H1 (cell line): ENCODE measurements around the gene GUCY2D. TPM values are rescaled to one million over a fixed set of nuclear protein-coding genes. Genes with fewer than 3 reads are reported as not detected.

Experiments used
- CBX5 ChIP-seq: fragments of 300-800, 300-1000 bp; sonication (generic); IDR thresholded peaks from 2 replicates; pipeline ENCODE4 v1.7.1; 2016; ENCODE audit warnings: antibody characterized with exemption, low read length, low read depth
- E2F6 ChIP-seq: IDR thresholded peaks from 2 replicates; pipeline ENCODE4 v1.6.1; 2012; ENCODE audit warnings: inconsistent platforms
- FOSL1 ChIP-seq: IDR thresholded peaks from 2 replicates; pipeline ENCODE4 v1.6.1; 2011; ENCODE audit warnings: mild to moderate bottlenecking, low read depth, low read length, moderate library complexity; ENCODE audit not compliant: insufficient read depth
- GABPA ChIP-seq: IDR thresholded peaks from 2 replicates; pipeline ENCODE4 v1.6.1; 2011; ENCODE audit warnings: mild to moderate bottlenecking, low read length, moderate library complexity, borderline replicate concordance; ENCODE audit not compliant: insufficient read depth
- GTF2F1 ChIP-seq: IDR thresholded peaks from 2 replicates; pipeline ENCODE4 v1.6.1; 2012; ENCODE audit warnings: low read depth, low read length, improper control_type of control experiment, borderline replicate concordance
- PHF8 ChIP-seq: fragments of 200-600 bp; sonication (generic); conservative IDR thresholded peaks from 2 replicates; pipeline ENCODE4 v1.7.1; 2012; ENCODE audit warnings: low read depth, mild to moderate bottlenecking, inconsistent platforms, low read length, moderate library complexity
- RNF2 ChIP-seq: fragments of 200-900, 300-1000 bp; sonication (generic); IDR thresholded peaks from 2 replicates; pipeline ENCODE4 v1.7.1; 2016; ENCODE audit warnings: borderline replicate concordance, low read depth, mild to moderate bottlenecking, antibody characterized with exemption, low read length; ENCODE audit not compliant: poor library complexity, severe bottlenecking; ENCODE audit errors: missing control alignments
- SP4 ChIP-seq: IDR thresholded peaks from 2 replicates; pipeline ENCODE4 v1.6.1; 2012; ENCODE audit warnings: low read length, inconsistent platforms
- polyA plus RNA-seq, 7 experiments: library from polyadenylated mRNA; depleted of rRNA in 3 of 7; stranded (reverse) in 5 of 7; unstranded in 2 of 7; fragments of >200 nt in 5 of 7; fragments of 200-250 nt in 2 of 7; gene quantifications; 1 replicate in 5 of 7; 2 replicates in 1 of 7; 4 replicates in 1 of 7; pipeline versions ENCODE4 v1.2.1 to v1.2.3, GENCODE V29; 2011 to 2013; ENCODE audit warnings: missing spikeins in 2 of 7, mixed read lengths in 2 of 7
- total RNA-seq: library from RNA; stranded (reverse); fragmentation: NEBNext Ultra II Directional; extraction: Animal tissue kit (Norgen Biotek cat#: 25700); gene quantifications from 2 replicates; pipeline ENCODE4 v1.2.1, GENCODE V29; 2021
- TF ChIP-seq, protein P1 (sequence below): fragments of 300-600 bp; sonication (generic); IDR thresholded peaks from 2 replicates; pipeline ENCODE4 v1.7.1; 2012; ENCODE audit warnings: low read length, moderate library complexity, mild to moderate bottlenecking, inconsistent platforms; ENCODE audit not compliant: insufficient replicate concordance

GUCY2D gene
- total and polyA plus RNA-seq, 2 of the 8 experiments (the other 6 are each of a cell fraction or from before 2014, with no cell fraction given), result 0.20 to 0.48 TPM

DNA sequence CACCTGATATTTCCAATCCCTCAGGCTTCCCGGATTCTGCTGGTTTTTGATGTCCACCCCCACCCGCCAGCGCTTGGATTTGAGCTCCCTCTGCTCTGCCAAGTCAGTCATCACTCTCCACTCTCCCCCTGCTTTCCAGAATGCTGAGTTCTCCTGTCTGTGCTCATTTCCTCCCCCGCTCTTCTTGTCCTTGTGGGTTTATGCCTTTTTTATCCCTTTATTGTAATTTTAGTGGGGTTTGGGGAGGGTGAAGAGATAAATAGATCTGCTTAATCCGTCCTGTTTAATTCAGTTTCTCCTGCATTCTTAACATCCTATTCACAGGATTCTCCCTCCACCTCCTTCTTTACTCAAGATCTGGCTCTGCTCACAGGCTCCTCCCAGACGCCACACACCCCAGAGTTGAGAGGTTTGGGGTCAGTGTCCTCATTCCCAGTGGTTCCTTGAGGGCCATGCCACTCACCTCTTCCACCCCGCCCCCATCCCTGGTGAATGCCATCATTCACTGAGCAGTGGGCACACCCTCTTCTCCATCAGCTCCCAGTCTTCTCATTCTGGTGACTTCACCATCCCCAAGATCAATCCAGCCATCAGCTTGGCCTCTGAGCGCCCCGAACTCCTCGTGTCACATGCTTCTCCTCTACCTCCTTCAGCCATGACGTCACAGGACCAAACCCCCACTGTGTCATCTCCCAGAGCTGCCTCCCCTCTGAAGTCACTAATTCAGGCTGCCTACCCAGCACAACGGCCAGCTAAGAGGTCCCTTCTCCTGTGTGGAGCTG is 15.1 kb upstream of the GUCY2D start (continued):
- TF ChIP-seq RNF2 (no peak), PHF8 (no peak), GABPA (no peak), CBX5 (no peak), E2F6 (no peak), GTF2F1 (no peak), SP4 (no peak), FOSL1 (no peak)
- TF ChIP-seq, protein P1, sequence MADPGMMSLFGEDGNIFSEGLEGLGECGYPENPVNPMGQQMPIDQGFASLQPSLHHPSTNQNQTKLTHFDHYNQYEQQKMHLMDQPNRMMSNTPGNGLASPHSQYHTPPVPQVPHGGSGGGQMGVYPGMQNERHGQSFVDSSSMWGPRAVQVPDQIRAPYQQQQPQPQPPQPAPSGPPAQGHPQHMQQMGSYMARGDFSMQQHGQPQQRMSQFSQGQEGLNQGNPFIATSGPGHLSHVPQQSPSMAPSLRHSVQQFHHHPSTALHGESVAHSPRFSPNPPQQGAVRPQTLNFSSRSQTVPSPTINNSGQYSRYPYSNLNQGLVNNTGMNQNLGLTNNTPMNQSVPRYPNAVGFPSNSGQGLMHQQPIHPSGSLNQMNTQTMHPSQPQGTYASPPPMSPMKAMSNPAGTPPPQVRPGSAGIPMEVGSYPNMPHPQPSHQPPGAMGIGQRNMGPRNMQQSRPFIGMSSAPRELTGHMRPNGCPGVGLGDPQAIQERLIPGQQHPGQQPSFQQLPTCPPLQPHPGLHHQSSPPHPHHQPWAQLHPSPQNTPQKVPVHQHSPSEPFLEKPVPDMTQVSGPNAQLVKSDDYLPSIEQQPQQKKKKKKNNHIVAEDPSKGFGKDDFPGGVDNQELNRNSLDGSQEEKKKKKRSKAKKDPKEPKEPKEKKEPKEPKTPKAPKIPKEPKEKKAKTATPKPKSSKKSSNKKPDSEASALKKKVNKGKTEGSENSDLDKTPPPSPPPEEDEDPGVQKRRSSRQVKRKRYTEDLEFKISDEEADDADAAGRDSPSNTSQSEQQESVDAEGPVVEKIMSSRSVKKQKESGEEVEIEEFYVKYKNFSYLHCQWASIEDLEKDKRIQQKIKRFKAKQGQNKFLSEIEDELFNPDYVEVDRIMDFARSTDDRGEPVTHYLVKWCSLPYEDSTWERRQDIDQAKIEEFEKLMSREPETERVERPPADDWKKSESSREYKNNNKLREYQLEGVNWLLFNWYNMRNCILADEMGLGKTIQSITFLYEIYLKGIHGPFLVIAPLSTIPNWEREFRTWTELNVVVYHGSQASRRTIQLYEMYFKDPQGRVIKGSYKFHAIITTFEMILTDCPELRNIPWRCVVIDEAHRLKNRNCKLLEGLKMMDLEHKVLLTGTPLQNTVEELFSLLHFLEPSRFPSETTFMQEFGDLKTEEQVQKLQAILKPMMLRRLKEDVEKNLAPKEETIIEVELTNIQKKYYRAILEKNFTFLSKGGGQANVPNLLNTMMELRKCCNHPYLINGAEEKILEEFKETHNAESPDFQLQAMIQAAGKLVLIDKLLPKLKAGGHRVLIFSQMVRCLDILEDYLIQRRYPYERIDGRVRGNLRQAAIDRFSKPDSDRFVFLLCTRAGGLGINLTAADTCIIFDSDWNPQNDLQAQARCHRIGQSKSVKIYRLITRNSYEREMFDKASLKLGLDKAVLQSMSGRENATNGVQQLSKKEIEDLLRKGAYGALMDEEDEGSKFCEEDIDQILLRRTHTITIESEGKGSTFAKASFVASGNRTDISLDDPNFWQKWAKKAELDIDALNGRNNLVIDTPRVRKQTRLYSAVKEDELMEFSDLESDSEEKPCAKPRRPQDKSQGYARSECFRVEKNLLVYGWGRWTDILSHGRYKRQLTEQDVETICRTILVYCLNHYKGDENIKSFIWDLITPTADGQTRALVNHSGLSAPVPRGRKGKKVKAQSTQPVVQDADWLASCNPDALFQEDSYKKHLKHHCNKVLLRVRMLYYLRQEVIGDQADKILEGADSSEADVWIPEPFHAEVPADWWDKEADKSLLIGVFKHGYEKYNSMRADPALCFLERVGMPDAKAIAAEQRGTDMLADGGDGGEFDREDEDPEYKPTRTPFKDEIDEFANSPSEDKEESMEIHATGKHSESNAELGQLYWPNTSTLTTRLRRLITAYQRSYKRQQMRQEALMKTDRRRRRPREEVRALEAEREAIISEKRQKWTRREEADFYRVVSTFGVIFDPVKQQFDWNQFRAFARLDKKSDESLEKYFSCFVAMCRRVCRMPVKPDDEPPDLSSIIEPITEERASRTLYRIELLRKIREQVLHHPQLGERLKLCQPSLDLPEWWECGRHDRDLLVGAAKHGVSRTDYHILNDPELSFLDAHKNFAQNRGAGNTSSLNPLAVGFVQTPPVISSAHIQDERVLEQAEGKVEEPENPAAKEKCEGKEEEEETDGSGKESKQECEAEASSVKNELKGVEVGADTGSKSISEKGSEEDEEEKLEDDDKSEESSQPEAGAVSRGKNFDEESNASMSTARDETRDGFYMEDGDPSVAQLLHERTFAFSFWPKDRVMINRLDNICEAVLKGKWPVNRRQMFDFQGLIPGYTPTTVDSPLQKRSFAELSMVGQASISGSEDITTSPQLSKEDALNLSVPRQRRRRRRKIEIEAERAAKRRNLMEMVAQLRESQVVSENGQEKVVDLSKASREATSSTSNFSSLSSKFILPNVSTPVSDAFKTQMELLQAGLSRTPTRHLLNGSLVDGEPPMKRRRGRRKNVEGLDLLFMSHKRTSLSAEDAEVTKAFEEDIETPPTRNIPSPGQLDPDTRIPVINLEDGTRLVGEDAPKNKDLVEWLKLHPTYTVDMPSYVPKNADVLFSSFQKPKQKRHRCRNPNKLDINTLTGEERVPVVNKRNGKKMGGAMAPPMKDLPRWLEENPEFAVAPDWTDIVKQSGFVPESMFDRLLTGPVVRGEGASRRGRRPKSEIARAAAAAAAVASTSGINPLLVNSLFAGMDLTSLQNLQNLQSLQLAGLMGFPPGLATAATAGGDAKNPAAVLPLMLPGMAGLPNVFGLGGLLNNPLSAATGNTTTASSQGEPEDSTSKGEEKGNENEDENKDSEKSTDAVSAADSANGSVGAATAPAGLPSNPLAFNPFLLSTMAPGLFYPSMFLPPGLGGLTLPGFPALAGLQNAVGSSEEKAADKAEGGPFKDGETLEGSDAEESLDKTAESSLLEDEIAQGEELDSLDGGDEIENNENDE, result no peak
- TF ChIP-seq, all 59 proteins: peak for 0
